GM21723 (cell line): ENCODE results near the gene SAMD13.

ENCODE experiments used
- ATAC-seq: cut with Tn5 transposase; IDR thresholded peaks from one replicate; pipeline ENCODE4 v1.9.1; 2021; ENCODE audit warnings: mild to moderate bottlenecking, moderate library complexity; ENCODE audit not compliant: unreplicated experiment

Gene SAMD13

GRCh38 chr1:84339503-84339902 lies 38.0 kb downstream of the SAMD13 start:
- ATAC-seq, result no peak

- ATAC-seq, result no peak
These were observed 42.8 kb downstream of the SAMD13 start for GRCh38 chr1:84344286-84344685.

- no peak for ATAC-seq
These were observed 43.7 kb downstream of the SAMD13 start for GRCh38 chr1:84345220-84345619.

GRCh38 chr1:84347271-84347931 lies 45.9 kb downstream of the SAMD13 start:
- ATAC-seq, result no peak

- no peak for ATAC-seq
These were observed 46.5 kb downstream of the SAMD13 start for GRCh38 chr1:84347932-84348555.

GRCh38 chr1:84348759-84349158 lies 47.3 kb downstream of the SAMD13 start:
- ATAC-seq, result no peak

GRCh38 chr1:84350104-84350503 lies 48.6 kb downstream of the SAMD13 start:
- ATAC-seq, result no peak

GRCh38 chr1:84350550-84350949 lies 49.0 kb downstream of the SAMD13 start:
- no peak for ATAC-seq

GRCh38 chr1:84352298-84353106 lies 51.0 kb downstream of the SAMD13 start:
- ATAC-seq, result no peak

GRCh38 chr1:84353695-84354094 lies 52.2 kb downstream of the SAMD13 start:
- no peak for ATAC-seq

GRCh38 chr1:84355556-84355955 lies 54.0 kb downstream of the SAMD13 start:
- no peak for ATAC-seq

- ATAC-seq, result no peak
These were observed 55.4 kb downstream of the SAMD13 start for GRCh38 chr1:84356881-84357280.

GRCh38 chr1:84358695-84359094 lies 57.2 kb downstream of the SAMD13 start:
- ATAC-seq, result no peak

GRCh38 chr1:84360316-84360715 lies 58.8 kb downstream of the SAMD13 start:
- ATAC-seq, result no peak

- no peak for ATAC-seq
These were observed 60.3 kb downstream of the SAMD13 start for GRCh38 chr1:84361796-84362195.

GRCh38 chr1:84363019-84363418 lies 61.5 kb downstream of the SAMD13 start:
- no peak for ATAC-seq

- no peak for ATAC-seq
These were observed 62.1 kb downstream of the SAMD13 start for GRCh38 chr1:84363622-84364021.

GRCh38 chr1:84365225-84366221 lies 64.0 kb downstream of the SAMD13 start:
- no peak for ATAC-seq

GRCh38 chr1:84366786-84367185 lies 65.3 kb downstream of the SAMD13 start:
- ATAC-seq, result no peak

GRCh38 chr1:84367219-84367618 lies 65.7 kb downstream of the SAMD13 start:
- ATAC-seq, result no peak

- no peak for ATAC-seq
These were observed 66.9 kb downstream of the SAMD13 start for GRCh38 chr1:84368441-84368840.
